SK-N-SH treated with all-trans-retinoic acid at 6 μM for 48 hours (cell line): Measurements from ENCODE around the gene MTMR10.

Source experiments
- ATAC-seq: fragments of 200-7000 bp; cut with Tn5 transposase; 3 replicates; pipeline ENCODE4 v1.9.1; 2020; ENCODE audit warnings: mild to moderate bottlenecking, moderate library complexity
- ARNTL ChIP-seq: fragments of 450-650 bp; formaldehyde crosslinking; IDR thresholded peaks from 2 replicates; pipeline ENCODE4 v1.5.0; 2020; ENCODE audit warnings: low read depth, mild to moderate bottlenecking, moderate library complexity, borderline replicate concordance
- BACH2 ChIP-seq: fragments of 250-450 bp; sonication (Bioruptor Pico); IDR thresholded peaks from 2 replicates; pipeline ENCODE4 v1.9.0; 2021; ENCODE audit warnings: mild to moderate bottlenecking, borderline replicate concordance
- CSDC2 ChIP-seq: fragments of 250-450 bp; sonication (Bioruptor Pico); IDR thresholded peaks from 2 replicates; pipeline ENCODE4 v1.5.0; 2020; ENCODE audit warnings: mild to moderate bottlenecking, moderate library complexity
- CSRNP3 ChIP-seq: fragments of 250-450 bp; sonication (Bioruptor Pico); IDR thresholded peaks from 2 replicates; pipeline ENCODE4 v1.5.1; 2021; ENCODE audit warnings: mild to moderate bottlenecking, moderate library complexity
- ESRRG ChIP-seq: fragments of 250-450 bp; sonication (Bioruptor Pico); IDR thresholded peaks from 2 replicates; pipeline ENCODE4 v1.6.1; 2021; ENCODE audit warnings: mild to moderate bottlenecking
- ISL1 ChIP-seq: fragments of 250-450 bp; sonication (Bioruptor Pico); IDR thresholded peaks from 2 replicates; pipeline ENCODE4 v2.1.2; 2022; ENCODE audit warnings: mild to moderate bottlenecking, moderate library complexity
- PATZ1 ChIP-seq: fragments of 250-450 bp; sonication (Bioruptor Pico); IDR thresholded peaks from 2 replicates; pipeline ENCODE4 v1.8.0; 2020; ENCODE audit warnings: mild to moderate bottlenecking, moderate library complexity, borderline replicate concordance
- PPARA ChIP-seq: fragments of 250-450 bp; sonication (Bioruptor Pico); IDR thresholded peaks from 2 replicates; pipeline ENCODE4 v1.5.0; 2020; ENCODE audit warnings: mild to moderate bottlenecking, borderline replicate concordance
- RARB ChIP-seq: fragments of 250-450 bp; sonication (Bioruptor Pico); IDR thresholded peaks from 2 replicates; pipeline ENCODE4 v1.8.0; 2021; ENCODE audit warnings: mild to moderate bottlenecking, moderate library complexity
- SNAI2 ChIP-seq: fragments of 250-450 bp; sonication (Bioruptor Pico); IDR thresholded peaks from 2 replicates; pipeline ENCODE4 v1.5.0; 2020; ENCODE audit warnings: mild to moderate bottlenecking, moderate library complexity
- TCF4 ChIP-seq: fragments of 250-450 bp; sonication (Bioruptor Pico); IDR thresholded peaks from 2 replicates; pipeline ENCODE4 v1.8.0; 2021; ENCODE audit warnings: mild to moderate bottlenecking, moderate library complexity, borderline replicate concordance
- TOX ChIP-seq: fragments of 250-450 bp; sonication (Bioruptor Pico); IDR thresholded peaks from 2 replicates; pipeline ENCODE4 v1.8.0; 2021; ENCODE audit warnings: mild to moderate bottlenecking, moderate library complexity, borderline replicate concordance
- ZC3H10 ChIP-seq: fragments of 250-450 bp; sonication (Bioruptor Pico); IDR thresholded peaks from 2 replicates; pipeline ENCODE4 v1.5.1; 2021; ENCODE audit warnings: mild to moderate bottlenecking, moderate library complexity
- ZFP3 ChIP-seq: fragments of 250-450 bp; sonication (Bioruptor Pico); IDR thresholded peaks from 2 replicates; pipeline ENCODE4 v1.5.0; 2020; ENCODE audit warnings: mild to moderate bottlenecking, moderate library complexity
- ZFP30 ChIP-seq: fragments of 450-650 bp; formaldehyde crosslinking; IDR thresholded peaks from 2 replicates; pipeline ENCODE4 v1.5.0; 2022; ENCODE audit warnings: mild to moderate bottlenecking, moderate library complexity
- ZNF565 ChIP-seq: fragments of 450-650 bp; formaldehyde crosslinking; conservative IDR thresholded peaks from 2 replicates; pipeline ENCODE4 v1.5.0; 2020; ENCODE audit warnings: low read depth, mild to moderate bottlenecking, moderate library complexity
- ZNF70 ChIP-seq: fragments of 450-650 bp; formaldehyde crosslinking; IDR thresholded peaks from 2 replicates; pipeline ENCODE4 v1.5.0; 2020; ENCODE audit warnings: mild to moderate bottlenecking, moderate library complexity
- ZNF8 ChIP-seq: fragments of 450-650 bp; formaldehyde crosslinking; IDR thresholded peaks from 2 replicates; pipeline ENCODE4 v1.5.0; 2020; ENCODE audit warnings: mild to moderate bottlenecking, moderate library complexity
- TF ChIP-seq, protein P1 (sequence below): fragments of 250-450 bp; sonication (Bioruptor Pico); IDR thresholded peaks from 2 replicates; pipeline ENCODE4 v1.5.0; 2020; ENCODE audit warnings: mild to moderate bottlenecking, moderate library complexity
- TF ChIP-seq, protein P2 (sequence below): fragments of 250-450 bp; sonication (Bioruptor Pico); IDR thresholded peaks from 2 replicates; pipeline ENCODE4 v1.8.0; 2021; ENCODE audit warnings: low read depth, mild to moderate bottlenecking, moderate library complexity, borderline replicate concordance
- TF ChIP-seq, protein P3 (sequence below): fragments of 250-450 bp; sonication (Bioruptor Pico); IDR thresholded peaks from 2 replicates; pipeline ENCODE4 v1.5.1; 2020; ENCODE audit warnings: low read depth, mild to moderate bottlenecking, moderate library complexity

Gene MTMR10

GRCh38 chr15:31013863-31014607 is 22.6 kb upstream of the MTMR10 start:
- no peak for TF ChIP-seq TOX
- TF ChIP-seq ZC3H10 (CRISPR knock-in tag): no peak
- TF ChIP-seq, protein P1, sequence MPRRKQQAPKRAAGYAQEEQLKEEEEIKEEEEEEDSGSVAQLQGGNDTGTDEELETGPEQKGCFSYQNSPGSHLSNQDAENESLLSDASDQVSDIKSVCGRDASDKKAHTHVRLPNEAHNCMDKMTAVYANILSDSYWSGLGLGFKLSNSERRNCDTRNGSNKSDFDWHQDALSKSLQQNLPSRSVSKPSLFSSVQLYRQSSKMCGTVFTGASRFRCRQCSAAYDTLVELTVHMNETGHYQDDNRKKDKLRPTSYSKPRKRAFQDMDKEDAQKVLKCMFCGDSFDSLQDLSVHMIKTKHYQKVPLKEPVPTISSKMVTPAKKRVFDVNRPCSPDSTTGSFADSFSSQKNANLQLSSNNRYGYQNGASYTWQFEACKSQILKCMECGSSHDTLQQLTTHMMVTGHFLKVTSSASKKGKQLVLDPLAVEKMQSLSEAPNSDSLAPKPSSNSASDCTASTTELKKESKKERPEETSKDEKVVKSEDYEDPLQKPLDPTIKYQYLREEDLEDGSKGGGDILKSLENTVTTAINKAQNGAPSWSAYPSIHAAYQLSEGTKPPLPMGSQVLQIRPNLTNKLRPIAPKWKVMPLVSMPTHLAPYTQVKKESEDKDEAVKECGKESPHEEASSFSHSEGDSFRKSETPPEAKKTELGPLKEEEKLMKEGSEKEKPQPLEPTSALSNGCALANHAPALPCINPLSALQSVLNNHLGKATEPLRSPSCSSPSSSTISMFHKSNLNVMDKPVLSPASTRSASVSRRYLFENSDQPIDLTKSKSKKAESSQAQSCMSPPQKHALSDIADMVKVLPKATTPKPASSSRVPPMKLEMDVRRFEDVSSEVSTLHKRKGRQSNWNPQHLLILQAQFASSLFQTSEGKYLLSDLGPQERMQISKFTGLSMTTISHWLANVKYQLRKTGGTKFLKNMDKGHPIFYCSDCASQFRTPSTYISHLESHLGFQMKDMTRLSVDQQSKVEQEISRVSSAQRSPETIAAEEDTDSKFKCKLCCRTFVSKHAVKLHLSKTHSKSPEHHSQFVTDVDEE (CRISPR knock-in tag): no peak
- TF ChIP-seq CSRNP3 (CRISPR knock-in tag): no peak
- no peak for TF ChIP-seq ZNF70 (CRISPR knock-in tag)
- no peak for TF ChIP-seq TCF4 (CRISPR knock-in tag)
- TF ChIP-seq ZFP30 (CRISPR knock-in tag): no peak
- TF ChIP-seq, protein P2, sequence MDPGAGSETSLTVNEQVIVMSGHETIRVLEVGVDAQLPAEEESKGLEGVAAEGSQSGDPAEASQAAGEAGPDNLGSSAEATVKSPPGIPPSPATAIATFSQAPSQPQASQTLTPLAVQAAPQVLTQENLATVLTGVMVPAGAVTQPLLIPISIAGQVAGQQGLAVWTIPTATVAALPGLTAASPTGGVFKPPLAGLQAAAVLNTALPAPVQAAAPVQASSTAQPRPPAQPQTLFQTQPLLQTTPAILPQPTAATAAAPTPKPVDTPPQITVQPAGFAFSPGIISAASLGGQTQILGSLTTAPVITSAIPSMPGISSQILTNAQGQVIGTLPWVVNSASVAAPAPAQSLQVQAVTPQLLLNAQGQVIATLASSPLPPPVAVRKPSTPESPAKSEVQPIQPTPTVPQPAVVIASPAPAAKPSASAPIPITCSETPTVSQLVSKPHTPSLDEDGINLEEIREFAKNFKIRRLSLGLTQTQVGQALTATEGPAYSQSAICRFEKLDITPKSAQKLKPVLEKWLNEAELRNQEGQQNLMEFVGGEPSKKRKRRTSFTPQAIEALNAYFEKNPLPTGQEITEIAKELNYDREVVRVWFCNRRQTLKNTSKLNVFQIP: no peak
- TF ChIP-seq PATZ1 (CRISPR knock-in tag): no peak
- TF ChIP-seq ISL1 (CRISPR knock-in tag): no peak
- TF ChIP-seq ESRRG (CRISPR knock-in tag): no peak
- TF ChIP-seq PPARA (CRISPR knock-in tag): no peak
- no peak for TF ChIP-seq ARNTL
- TF ChIP-seq BACH2 (CRISPR knock-in tag): no peak
- no peak for TF ChIP-seq SNAI2
- no peak for TF ChIP-seq CSDC2 (CRISPR knock-in tag)
- no peak for TF ChIP-seq ZNF8 (CRISPR knock-in tag)
- no peak for TF ChIP-seq ZNF565 (CRISPR knock-in tag)
- no peak for TF ChIP-seq RARB (CRISPR knock-in tag)
- TF ChIP-seq ZFP3: no peak
- ATAC-seq: no peak

GRCh38 chr15:31012455-31012854 is 21.0 kb upstream of the MTMR10 start:
- TF ChIP-seq PPARA (CRISPR knock-in tag) (no peak), TOX (no peak), ZNF70 (CRISPR knock-in tag) (no peak), RARB (CRISPR knock-in tag) (no peak), ZNF565 (CRISPR knock-in tag) (no peak), CSDC2 (CRISPR knock-in tag) (no peak), ZFP30 (CRISPR knock-in tag) (no peak), PATZ1 (CRISPR knock-in tag) (no peak), ESRRG (CRISPR knock-in tag) (no peak), ZC3H10 (CRISPR knock-in tag) (no peak), CSRNP3 (CRISPR knock-in tag) (no peak), BACH2 (CRISPR knock-in tag) (no peak), TCF4 (CRISPR knock-in tag) (no peak)
- TF ChIP-seq, protein P1 (CRISPR knock-in tag): no peak
- TF ChIP-seq, protein P3, sequence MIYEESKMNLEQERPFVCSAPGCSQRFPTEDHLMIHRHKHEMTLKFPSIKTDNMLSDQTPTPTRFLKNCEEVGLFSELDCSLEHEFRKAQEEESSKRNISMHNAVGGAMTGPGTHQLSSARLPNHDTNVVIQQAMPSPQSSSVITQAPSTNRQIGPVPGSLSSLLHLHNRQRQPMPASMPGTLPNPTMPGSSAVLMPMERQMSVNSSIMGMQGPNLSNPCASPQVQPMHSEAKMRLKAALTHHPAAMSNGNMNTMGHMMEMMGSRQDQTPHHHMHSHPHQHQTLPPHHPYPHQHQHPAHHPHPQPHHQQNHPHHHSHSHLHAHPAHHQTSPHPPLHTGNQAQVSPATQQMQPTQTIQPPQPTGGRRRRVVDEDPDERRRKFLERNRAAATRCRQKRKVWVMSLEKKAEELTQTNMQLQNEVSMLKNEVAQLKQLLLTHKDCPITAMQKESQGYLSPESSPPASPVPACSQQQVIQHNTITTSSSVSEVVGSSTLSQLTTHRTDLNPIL (CRISPR knock-in tag): no peak
- ATAC-seq: no peak
